Fibroblast of skin of left quadriceps (primary cell): ENCODE data around the gene NAV3.

Experiments used
- DNase-seq, 2 experiments: peaks; one replicate each; pipeline ENCODE4 v3.0.0-alpha.2; 2013; ENCODE audit warnings: low read depth in 2 of 2

The NAV3 gene

GRCh38 chr12:77830583-77831351 lies at the start of gene NAV3:
Gene NAV3 (plus strand): TSS chr12:77830894. CDS start chr12:77831462, 568 bp downstream.
- peak in 1 of 2 experiments; percentile 14 for DNase-seq

GRCh38 chr12:77782034-77782433 lies 48.7 kb upstream of the NAV3 start:
- DNase-seq = no peak

GRCh38 chr12:77782766-77783165 lies 47.9 kb upstream of the NAV3 start:
- DNase-seq = no peak

GRCh38 chr12:77785211-77785610 lies 45.5 kb upstream of the NAV3 start:
- DNase-seq = no peak

- DNase-seq = no peak
Measured at GRCh38 chr12:77786675-77787074, 44.0 kb upstream of the NAV3 start.

- DNase-seq = no peak
Measured at GRCh38 chr12:77788231-77789168, 42.2 kb upstream of the NAV3 start.

- peak in 1 of 2 experiments; percentile 0 for DNase-seq
Measured at GRCh38 chr12:77795699-77796098, 35.0 kb upstream of the NAV3 start.

- peak; percentile 17 to 21 for DNase-seq
Measured at GRCh38 chr12:77796775-77797174, 33.9 kb upstream of the NAV3 start.

- no peak for DNase-seq
Measured at GRCh38 chr12:77800501-77800900, 30.2 kb upstream of the NAV3 start.

- DNase-seq = no peak
Measured at GRCh38 chr12:77808534-77808933, 22.2 kb upstream of the NAV3 start.

GRCh38 chr12:77813558-77813957 lies 17.1 kb upstream of the NAV3 start:
- no peak for DNase-seq

GRCh38 chr12:77814386-77814785 lies 16.3 kb upstream of the NAV3 start:
- no peak for DNase-seq

- no peak for DNase-seq
Measured at GRCh38 chr12:77816196-77816595, 14.5 kb upstream of the NAV3 start.

- no peak for DNase-seq
Measured at GRCh38 chr12:77817276-77817675, 13.4 kb upstream of the NAV3 start.

- DNase-seq = no peak
Measured at GRCh38 chr12:77818351-77818750, 12.3 kb upstream of the NAV3 start.

GRCh38 chr12:77821699-77822203 lies 8.9 kb upstream of the NAV3 start:
- DNase-seq = no peak

GRCh38 chr12:77833329-77833728 lies 2.6 kb downstream of the NAV3 start:
- no peak for DNase-seq

- DNase-seq = no peak
Measured at GRCh38 chr12:77834618-77835017, 3.9 kb downstream of the NAV3 start.

- no peak for DNase-seq
Measured at GRCh38 chr12:77835969-77836368, 5.3 kb downstream of the NAV3 start.

GRCh38 chr12:77837876-77838291 lies 7.2 kb downstream of the NAV3 start:
- no peak for DNase-seq

- DNase-seq = no peak
Measured at GRCh38 chr12:77841521-77841920, 10.8 kb downstream of the NAV3 start.

- DNase-seq = no peak
Measured at GRCh38 chr12:77842430-77842829, 11.7 kb downstream of the NAV3 start.
